GM12801 (cell line): ENCODE data around the gene NADK2.

Experiments used
- CTCF ChIP-seq: IDR thresholded peaks from one replicate; pipeline ENCODE4 v1.5.1; 2011; ENCODE audit warnings: control low read depth; ENCODE audit not compliant: insufficient read length; ENCODE audit errors: extremely low read depth

Gene NADK2

GRCh38 chr5:36243653-36244052 lies 1.9 kb upstream of the NADK2 start:
- no peak for TF ChIP-seq CTCF

DNA sequence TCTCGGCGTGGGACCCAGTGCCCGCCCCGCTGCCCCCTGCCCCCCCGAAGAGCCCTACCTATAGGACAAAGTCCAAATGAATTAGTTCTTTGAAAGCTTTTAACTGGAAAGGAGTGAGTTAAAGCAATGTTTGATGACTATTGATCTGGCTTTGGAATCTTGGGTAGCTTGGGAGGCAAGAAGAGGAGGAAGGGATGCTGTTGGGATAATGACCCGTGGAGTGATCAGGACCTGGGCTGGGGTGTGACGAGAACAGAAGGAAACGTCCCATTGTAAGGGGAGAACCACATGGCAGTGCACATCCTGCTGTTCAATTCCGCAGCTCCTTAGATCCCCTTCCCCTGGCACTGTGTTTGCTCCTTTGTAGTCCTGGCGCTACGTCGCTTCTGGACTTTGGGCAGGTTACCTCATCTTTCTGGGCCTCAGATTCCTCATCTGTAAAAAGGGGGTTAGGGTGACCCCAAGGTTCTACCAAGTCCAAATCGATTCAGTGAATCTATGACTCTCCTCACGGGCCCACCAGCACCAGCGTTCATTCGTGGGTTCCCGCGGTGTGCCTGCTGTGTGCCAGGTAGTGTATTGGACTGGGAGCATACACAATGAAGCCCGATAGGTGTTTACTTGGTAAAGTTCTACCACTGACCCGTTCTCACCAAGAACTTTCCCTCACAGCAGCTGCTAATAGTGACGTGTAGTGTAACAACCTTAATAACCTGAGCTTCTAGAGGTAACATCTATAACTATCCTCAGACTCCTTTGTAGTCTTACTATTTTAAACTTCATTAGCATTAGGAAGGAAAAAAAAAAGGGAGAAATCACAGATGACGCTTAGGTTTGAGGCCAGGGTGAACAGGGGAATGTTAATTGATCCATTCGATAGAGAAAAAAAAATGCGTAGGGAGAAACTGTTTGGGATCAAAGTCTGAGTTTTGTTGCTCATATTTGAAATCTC lies 1.1 kb upstream of the NADK2 start:
- no peak for TF ChIP-seq CTCF

GRCh38 chr5:36240779-36241630 lies 720 bp downstream of the NADK2 start:
- no peak for TF ChIP-seq CTCF

GRCh38 chr5:36239370-36240293 lies 2.1 kb downstream of the NADK2 start:
- no peak for TF ChIP-seq CTCF

DNA sequence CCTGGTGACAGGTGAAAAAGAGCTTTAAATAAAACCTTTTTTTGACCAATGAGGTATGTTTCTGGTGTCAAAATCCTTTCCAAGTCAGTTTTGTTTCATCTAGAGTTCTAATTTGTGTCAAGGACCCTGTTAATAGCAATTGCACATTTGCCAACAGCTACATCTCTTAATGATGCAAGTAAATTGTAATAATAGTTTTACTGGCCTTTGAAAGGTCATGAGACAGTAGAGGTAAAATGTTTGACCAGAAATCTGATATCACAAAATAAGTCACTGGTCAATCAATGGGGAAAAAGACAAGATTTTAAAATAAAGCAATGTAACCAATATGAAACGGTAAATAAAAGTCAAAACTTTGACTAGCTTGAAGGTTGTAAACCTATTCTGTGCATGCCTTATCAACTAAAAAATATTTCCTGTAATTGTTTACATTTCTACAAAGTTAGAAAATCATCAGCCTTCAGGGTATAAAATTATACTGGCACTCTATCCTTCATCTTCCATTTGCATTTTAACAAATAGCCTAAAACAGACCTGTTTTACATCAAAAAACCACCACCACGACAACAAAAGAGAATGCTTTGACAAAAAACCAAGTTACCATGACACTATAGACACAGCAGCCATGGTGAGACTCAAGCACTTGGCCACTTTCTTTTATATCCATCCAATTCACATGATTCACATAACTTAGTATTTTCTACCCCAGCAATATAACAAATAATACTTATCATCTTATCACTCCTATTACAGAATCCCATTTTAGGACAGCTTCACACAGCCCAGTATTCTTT lies 3.0 kb downstream of the NADK2 start:
- TF ChIP-seq CTCF = no peak

DNA sequence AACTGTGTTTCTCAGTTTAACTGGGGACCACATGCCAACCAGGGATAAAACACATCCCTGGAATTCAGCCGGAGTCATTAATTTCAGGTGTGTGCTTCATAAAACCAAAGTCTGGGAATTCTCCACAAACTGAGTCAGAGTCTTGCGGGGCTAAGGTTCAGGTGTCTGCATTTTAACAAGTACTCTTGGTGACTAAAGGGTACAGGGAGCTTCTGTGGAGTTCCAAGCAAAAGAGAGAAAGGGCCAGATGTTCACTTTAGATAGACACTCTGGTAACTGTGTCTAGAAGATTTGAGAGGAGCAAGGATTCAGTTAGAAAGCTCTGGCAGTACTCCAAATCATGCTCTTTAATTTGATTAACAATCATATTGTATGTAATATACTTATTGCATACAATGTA lies 4.0 kb downstream of the NADK2 start:
- TF ChIP-seq CTCF = no peak
